G401.6 (cell line): ENCODE data around the gene AASS.
"Not testable (repeated sequence)": the region's sequence is repeated elsewhere in the genome, so short reads cannot be mapped to it uniquely, and the experiment has no call there.

Experiments used
- FAIRE-seq: peaks from 2 replicates; lab custom pipeline; 2012; peaks lifted over from hg19 to GRCh38; lab: Jason Lieb, UNC

AASS gene

GRCh38 chr7:122143751-122144711 is at the start of gene AASS:
TSS of gene AASS (minus strand) at chr7:122144249. CDS start at chr7:122133726, 10,523 bp downstream.
- no peak for FAIRE-seq

DNA sequence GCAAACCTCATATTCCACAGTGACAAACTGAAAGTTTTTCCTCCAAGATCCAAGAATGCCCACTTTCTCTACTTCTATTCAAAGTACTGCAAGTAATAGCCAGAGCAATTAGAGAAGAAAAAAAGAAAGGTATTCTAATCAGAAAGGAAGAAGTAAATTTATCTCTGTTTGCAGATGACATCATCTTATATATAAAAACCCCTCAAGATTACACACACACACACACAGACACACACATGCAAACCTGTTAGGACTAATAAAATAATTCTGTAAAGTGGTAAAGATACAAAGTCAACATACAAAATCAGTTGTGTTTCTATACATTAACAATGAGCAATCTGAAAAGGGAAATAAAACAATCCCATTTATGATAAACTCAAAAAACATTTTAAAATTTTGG is 44.7 kb upstream of the AASS start:
- no peak for FAIRE-seq

DNA sequence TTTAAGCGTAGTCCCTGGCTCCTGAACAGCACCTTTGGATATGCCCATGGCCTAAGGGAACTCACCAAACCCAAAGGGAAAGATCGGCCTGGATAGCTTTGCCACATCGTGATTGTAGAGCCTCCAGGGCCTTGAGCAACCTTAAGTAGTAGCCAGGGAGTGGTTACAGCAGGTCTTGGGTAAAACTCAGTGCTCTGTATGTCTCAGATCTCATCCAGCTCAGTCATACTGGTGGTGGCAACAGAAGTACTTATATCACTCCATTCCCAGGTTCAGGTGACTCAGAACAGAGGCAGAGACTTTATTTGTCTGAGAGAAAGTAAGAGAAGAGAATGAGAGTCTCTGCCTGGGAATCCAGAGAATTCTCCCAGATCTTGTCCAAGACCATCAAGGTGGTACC is 39.1 kb upstream of the AASS start:
- no peak for FAIRE-seq

- no peak for FAIRE-seq
Observed at GRCh38 chr7:122182081-122182480, 38.0 kb upstream of the AASS start.

- FAIRE-seq: not testable (repeated sequence)
Observed at GRCh38 chr7:122172144-122172543, 28.1 kb upstream of the AASS start.

DNA sequence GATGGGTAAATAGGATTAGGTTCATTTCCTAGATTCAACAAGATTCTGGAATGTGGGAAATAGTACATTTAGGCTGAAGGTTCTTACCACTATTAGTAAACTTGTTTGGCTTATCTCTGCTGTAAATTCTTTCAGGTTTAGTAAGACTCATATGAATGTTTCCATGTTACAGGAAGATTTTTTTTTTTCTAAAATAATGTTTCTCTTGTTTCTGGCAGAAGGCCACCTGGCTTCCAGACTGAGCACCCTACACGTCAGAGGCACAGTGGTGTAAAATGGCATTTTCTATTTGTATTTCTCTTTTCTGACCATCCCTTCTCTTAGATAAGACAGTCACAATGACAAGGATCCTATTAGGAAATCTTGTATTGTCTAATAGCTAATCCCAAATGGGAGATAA is 22.7 kb upstream of the AASS start:
- no peak for FAIRE-seq

DNA sequence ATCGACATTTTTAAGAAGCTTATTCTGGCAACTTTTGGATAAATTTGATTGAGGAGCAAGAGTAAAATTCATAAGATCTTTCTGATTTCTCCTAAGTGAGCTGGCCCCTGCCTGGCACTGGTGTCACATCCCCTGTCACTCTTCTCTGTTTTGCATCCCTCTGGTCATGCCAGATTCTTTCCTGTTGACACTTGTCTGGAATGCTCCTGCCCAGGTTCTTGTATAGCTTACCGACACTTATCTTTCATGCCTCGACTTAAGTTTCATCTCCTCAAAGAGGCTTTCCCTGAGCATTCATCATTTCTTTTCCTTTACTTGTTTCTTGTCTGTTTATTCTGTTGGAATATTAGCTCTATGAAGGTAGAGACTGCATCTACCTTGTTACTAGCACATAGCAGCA is 22.2 kb upstream of the AASS start:
- FAIRE-seq: no peak

GRCh38 chr7:122161628-122162027 is 17.6 kb upstream of the AASS start:
- FAIRE-seq: no peak

DNA sequence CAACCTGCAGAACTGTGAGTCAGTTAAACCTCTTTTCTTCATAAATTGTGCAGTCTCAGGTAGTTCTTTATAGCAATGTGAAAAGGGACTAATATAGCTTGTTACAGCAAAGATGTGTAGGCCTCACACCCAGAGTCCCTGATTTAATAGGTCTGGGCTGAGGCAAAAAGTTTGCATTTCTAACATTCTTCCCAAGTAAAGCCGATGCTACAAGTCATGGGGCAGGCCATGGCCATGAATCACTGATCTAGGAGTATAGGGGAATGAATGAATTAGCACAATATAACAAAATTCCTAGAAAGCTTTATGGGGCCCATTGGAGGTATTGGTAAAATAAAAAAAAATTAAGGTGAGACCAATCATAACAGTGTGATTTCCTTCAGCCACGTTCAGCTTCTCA is 11.5 kb upstream of the AASS start:
- FAIRE-seq: no peak

- no peak for FAIRE-seq
Observed at GRCh38 chr7:122148878-122149277, 4.8 kb upstream of the AASS start.

DNA sequence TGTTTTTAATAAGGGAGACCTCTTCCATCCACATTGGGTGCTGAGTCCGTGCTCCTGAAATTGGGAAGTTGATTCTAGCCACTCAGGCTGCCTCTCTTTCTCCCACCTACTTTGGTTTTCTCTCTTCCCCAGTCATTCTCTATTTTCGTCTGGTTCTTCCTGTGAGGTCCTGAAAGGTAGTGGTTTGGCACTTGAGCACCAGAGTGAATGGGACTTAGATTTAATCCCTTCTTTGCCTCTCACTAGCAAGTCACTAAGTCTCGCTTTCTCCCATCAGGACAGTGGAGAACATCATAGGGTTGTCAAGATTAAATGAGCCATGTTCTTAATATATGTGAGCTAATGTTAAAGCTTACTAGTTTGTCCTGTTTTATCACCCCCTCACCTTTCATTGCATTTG is 4.0 kb upstream of the AASS start:
- FAIRE-seq: no peak

DNA sequence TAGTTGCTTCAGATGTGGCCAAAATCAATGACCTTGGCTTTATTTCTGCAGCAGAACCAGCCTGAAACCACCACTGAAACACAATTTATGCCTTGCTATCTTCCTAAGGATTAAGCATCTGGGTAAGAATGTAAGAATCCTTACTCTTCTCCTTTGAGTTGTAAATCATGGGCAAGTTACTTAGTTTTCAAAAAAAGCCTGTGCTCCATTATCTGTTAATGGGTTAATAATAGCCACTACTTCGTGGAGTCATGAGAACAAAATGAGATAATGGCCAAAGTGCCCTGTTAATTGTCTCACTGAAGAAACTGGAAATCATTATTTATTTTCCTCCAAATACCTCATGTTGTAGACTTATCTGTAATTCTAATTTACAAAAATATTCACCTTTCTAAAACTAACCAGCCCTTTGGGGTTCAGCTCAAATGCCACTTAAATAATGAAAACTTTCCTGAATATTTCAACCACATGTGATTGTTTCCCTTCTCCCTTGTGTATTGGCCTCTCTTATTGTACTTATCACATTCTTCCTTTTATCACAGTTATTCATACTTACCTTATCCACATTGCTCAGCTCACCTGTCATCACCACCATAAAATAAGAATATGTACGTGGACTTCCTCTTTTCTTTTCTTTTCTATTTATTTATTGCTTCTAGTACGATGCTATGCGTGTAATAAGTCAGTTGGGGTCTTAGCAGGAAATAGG is 2.0 kb upstream of the AASS start:
- no peak for FAIRE-seq

- no peak for FAIRE-seq
Observed at GRCh38 chr7:122143376-122143750, 686 bp downstream of the AASS start.

DNA sequence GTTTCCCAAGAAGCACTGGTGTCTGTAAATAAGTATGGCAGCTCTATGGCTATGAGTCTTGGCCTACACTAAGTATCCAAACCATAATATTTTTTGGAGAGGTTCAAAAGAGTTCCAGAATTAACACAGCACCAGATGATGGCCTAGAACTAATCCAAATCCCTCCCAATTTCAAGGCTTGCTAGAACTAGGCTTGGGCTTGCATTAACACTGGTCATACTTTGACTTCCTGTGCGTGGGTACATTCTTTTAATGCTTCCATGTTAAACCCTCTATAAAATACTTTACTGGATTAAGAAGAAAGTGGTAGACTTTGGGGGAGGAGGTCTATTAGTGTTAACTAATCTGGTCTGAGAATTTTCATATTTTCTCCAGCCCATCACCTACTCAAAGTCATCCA is 3.1 kb downstream of the AASS start:
- no peak for FAIRE-seq

DNA sequence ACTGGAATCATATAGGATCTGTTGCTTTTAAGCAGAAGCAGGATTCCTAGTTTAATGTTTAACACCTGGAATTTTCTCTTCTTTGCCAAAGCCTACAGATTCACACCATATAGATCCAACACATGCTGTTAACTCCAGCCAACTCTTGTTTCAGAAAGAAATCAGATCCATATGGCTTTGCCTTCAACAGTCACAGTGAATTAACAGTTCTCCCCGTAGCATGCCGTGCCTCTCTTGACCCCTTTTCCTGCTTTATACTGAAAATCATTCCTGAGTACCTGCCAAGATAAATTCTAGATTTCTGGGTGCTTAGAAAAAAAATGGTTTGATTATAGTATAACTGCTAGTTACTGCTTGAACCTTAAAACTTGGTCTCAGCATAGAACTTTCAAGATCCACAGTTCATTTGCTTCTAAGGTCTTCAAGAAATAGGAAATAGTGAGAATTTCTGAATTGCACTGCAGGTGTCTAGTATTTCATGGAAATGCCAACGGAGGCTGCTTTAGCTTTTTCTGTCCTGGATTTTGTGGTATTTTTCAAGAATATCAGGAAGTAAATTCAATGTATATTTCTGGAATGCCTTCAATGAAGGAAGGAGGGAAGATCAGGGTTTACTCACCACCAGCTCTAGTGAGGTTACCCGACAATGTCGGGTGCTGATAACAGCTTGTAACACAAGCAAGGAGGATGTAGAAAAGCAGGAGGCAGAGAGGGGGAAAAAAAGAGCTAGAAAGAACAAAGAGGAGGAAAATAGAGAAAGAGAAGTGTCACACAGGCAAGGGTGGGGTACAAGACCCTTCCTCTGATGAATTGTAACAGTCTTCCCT is 6.6 kb downstream of the AASS start:
- FAIRE-seq: no peak

- FAIRE-seq: no peak
Observed at GRCh38 chr7:122136639-122137245, 7.3 kb downstream of the AASS start.

DNA sequence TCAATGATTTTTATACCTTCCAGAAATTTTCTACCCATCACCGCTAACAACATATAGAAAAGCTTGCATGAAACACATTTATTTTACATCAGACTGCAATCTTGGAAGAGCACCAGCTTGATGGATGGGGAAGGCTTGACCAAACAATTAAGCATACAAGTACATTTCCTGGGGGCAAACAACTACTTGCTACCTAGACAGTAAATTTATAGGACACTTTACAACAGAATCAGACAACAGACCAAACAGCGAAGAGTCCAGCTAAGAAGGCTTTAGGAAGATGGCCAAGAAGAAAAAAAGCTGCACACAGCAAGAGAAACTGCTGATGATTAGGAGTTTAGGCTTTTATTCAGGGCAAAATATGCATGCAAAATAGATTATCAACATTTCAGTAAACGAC is 8.0 kb downstream of the AASS start:
- FAIRE-seq: no peak

DNA sequence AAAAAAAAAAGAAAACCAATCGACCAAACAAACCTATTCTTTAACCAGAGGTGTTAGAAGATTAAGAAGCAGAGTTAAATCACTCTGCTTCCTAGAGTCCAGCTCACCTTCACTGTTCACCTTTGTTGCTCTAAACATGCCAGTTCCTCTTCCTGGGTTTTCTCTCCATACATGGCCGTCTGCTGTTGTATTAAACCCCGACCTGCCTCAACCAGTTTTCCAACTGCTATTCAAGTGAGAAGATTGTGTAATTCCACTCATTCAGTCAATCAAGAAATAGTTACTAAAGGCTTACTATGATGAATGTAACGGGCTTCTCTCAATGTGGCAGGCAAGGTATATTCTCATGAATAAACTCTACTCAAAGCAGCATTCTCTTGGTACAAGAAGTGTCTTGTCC is 8.8 kb downstream of the AASS start:
- no peak for FAIRE-seq

GRCh38 chr7:122134793-122135192 is 9.3 kb downstream of the AASS start:
- not testable (repeated sequence) for FAIRE-seq

DNA sequence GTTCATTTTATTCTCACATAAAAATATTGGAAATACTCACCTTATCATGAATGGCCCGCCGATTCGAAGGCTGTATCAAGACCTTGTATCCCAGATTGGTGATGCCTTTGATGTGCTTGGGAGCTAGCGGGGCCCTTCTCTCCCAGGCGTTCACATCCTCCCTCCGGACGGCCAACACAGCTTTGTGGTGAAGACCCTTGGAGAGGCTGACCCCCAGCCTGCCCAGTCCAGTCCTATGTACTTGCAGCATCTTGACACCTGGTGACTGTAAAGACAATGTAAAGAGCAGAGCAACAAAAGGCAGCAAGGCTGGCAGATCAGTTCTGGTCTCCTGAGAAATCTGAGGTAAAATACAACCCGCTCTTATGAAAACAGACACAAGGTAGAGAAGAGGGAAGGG is 10.6 kb downstream of the AASS start:
- no peak for FAIRE-seq

GRCh38 chr7:122132341-122132740 is 11.7 kb downstream of the AASS start:
- FAIRE-seq: no peak

DNA sequence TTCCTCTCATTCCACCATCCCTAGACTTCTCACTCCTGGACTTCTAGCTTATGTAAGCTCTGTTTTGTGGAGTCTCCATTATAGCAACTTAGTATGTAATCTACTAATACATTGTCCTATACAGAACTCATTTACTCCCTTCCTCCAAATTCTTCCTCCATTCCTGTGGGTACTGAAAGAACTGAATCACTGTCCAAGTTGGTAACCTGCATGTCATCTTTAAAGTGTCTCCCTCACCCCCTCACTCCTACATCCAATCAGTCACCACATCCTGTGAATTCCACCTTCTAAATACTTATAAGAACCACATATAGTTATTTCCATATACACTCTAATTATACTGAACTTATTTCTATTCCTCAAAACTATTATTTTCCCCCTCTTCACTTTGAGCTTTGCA is 20.3 kb downstream of the AASS start:
- no peak for FAIRE-seq
